Mesothelial cell of epicardium (in vitro differentiated cells): ENCODE results near the gene FAM228A. TPM values are rescaled to one million over a fixed set of nuclear protein-coding genes. Genes with fewer than 3 reads are reported as not detected.

ENCODE experiments used
- DNase-seq, 2 experiments: peaks; one replicate each; pipeline ENCODE4 v3.0.0; 2021; ENCODE audit warnings: low spot score in 2 of 2; ENCODE audit not compliant: unreplicated experiment in 2 of 2
- H3K27ac Mint-ChIP-seq: 2 replicates; pipeline ENCODE4 v1.8.0; 2021; ENCODE audit warnings: mixed read lengths
- H3K27me3 Mint-ChIP-seq: 2 replicates; pipeline ENCODE4 v1.8.0; 2021; ENCODE audit warnings: low read depth, mixed read lengths
- H3K36me3 Mint-ChIP-seq: 2 replicates; pipeline ENCODE4 v1.8.0; 2021; ENCODE audit warnings: mixed read lengths
- H3K4me1 Mint-ChIP-seq: 2 replicates; pipeline ENCODE4 v1.8.0; 2021; ENCODE audit warnings: mixed read lengths
- H3K4me3 Mint-ChIP-seq: 2 replicates; pipeline ENCODE4 v1.8.0; 2021; ENCODE audit warnings: mild to moderate bottlenecking, moderate library complexity, mixed read lengths
- H3K9me3 Mint-ChIP-seq: 2 replicates; pipeline ENCODE4 v1.8.0; 2021; ENCODE audit warnings: mixed read lengths
- CTCF ChIP-seq: fragments of 200-600 bp; sonication (generic); IDR thresholded peaks from one replicate; pipeline ENCODE4 v1.5.0; 2021; ENCODE audit warnings: antibody characterized with exemption; ENCODE audit not compliant: unreplicated experiment
- total RNA-seq: library from RNA; stranded (reverse); gene quantifications from 3 replicates; pipeline ENCODE4 v1.2.1, GENCODE V29; 2021

FAM228A gene
- total RNA-seq, 1 donor from 2014 or later, result 1.4 TPM

- no peak for TF ChIP-seq CTCF
- H3K27me3 Mint-ChIP-seq, result no peaks in the 10 kb centered on the region
- no peak overlapping the region for H3K4me3 Mint-ChIP-seq
These were observed 11.3 kb upstream of the FAM228A start for GRCh38 chr2:24163601-24164000.

GRCh38 chr2:24164416-24164973 lies 10.4 kb upstream of the FAM228A start:
- no peak for DNase-seq
- Mint-ChIP-seq H3K36me3 (peaks cover 31% of the 10 kb centered on the region), H3K4me3 (no peak overlapping the region), H3K9me3 (peaks cover 16% of the 10 kb centered on the region), H3K27ac (no peak overlapping the region), H3K4me1 (no peaks in the 10 kb centered on the region), H3K27me3 (no peaks in the 10 kb centered on the region)
- peak; percentile 23 for TF ChIP-seq CTCF

More at GRCh38 chr2:24163601-24164000, 11.3 kb upstream of the FAM228A start:
- Mint-ChIP-seq H3K4me1 (no peaks in the 10 kb centered on the region), H3K36me3 (peaks cover 37% of the 10 kb centered on the region), H3K9me3 (peaks cover 22% of the 10 kb centered on the region), H3K27ac (no peak overlapping the region)
- DNase-seq, result no peak

GRCh38 chr2:24169023-24169422 lies 5.8 kb upstream of the FAM228A start:
- H3K4me1 Mint-ChIP-seq, result no peaks in the 10 kb centered on the region
- peaks cover 3% of the 10 kb centered on the region for H3K36me3 Mint-ChIP-seq
- H3K4me3 Mint-ChIP-seq, result no peak overlapping the region
- no peak for DNase-seq
- no peak overlapping the region for H3K27ac Mint-ChIP-seq
- no peak for TF ChIP-seq CTCF
- no peaks in the 10 kb centered on the region for H3K27me3 Mint-ChIP-seq
- peaks cover 9% of the 10 kb centered on the region for H3K9me3 Mint-ChIP-seq

- H3K4me3 Mint-ChIP-seq, result no peak overlapping the region
- H3K27ac Mint-ChIP-seq, result no peak overlapping the region
- no peaks in the 10 kb centered on the region for H3K27me3 Mint-ChIP-seq
- H3K4me1 Mint-ChIP-seq, result no peaks in the 10 kb centered on the region
- TF ChIP-seq CTCF, result no peak
- H3K9me3 Mint-ChIP-seq, result peaks cover 11% of the 10 kb centered on the region
- H3K36me3 Mint-ChIP-seq, result peaks cover 4% of the 10 kb centered on the region
- no peak for DNase-seq
These were observed 856 bp downstream of the FAM228A start for GRCh38 chr2:24175631-24176187.

- no peak overlapping the region for H3K4me3 Mint-ChIP-seq
- DNase-seq, result no peak
- peaks cover 4% of the 10 kb centered on the region for H3K36me3 Mint-ChIP-seq
- TF ChIP-seq CTCF, result no peak
- H3K27ac Mint-ChIP-seq, result no peak overlapping the region
- H3K9me3 Mint-ChIP-seq, result peaks cover 11% of the 10 kb centered on the region
- H3K27me3 Mint-ChIP-seq, result no peaks in the 10 kb centered on the region
- H3K4me1 Mint-ChIP-seq, result no peaks in the 10 kb centered on the region
These were observed 1.5 kb downstream of the FAM228A start for GRCh38 chr2:24176326-24176725.
